ENCODE data around the gene TRIM31.

DNA sequence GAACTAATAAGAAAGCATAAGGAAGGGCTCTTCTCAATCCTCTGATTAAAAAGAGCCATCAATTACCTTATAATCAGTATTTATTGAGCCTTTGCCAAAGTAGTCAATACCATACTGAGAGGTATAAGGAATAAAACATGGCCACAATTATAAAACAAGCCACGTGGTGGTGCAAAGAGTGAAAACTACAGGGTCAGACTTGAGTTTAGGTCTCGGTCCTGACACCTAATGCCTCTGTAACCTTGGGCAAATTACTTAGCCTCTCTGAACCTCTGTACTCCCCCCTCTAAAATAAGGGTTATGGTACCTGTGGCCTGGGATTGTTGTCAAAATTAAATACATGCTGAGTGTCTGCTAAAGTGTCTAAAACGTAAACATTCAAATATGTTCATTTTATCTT lies 36.3 kb upstream of the TRIM31 start:
- no peak for TF ChIP-seq EZH2 (IDR thresholded peaks at IDR 0.05; ENCODE audit: insufficient read depth, poor library complexity, severe bottlenecking)
- TF ChIP-seq EZH2phosphoT487 (IDR thresholded peaks at IDR 0.05; ENCODE audit: insufficient read depth, low read depth), result no peak

All from GM23248 (cell line).